Epithelial cell of umbilical artery (primary cell): ENCODE measurements around the gene PTEN. TPM values are rescaled to one million over a fixed set of nuclear protein-coding genes. Genes with fewer than 3 reads are reported as not detected.

Experiments used
- total RNA-seq: library from RNA; depleted of rRNA; stranded (reverse); fragments of >200 nt; gene quantifications from 2 replicates; pipeline ENCODE4 v1.2.3, GENCODE V29; 2014

Gene PTEN
- 83.5 and 84.5 TPM in 2 replicates for total RNA-seq

GRCh38 chr10:87863053-87863943, at the start of gene PTEN, which contains the start of gene KLLN:
PTEN (plus strand) TSS chr10:87863625; CDS start chr10:87864470, 845 bp downstream.
KLLN (minus strand) TSS chr10:87863533; CDS start chr10:87862487, 1,046 bp downstream.

GRCh38 chr10:87817609-87818504, 45.6 kb upstream of the PTEN start, which contains the start of gene ATAD1:
ATAD1 (minus strand) TSS chr10:87818226; CDS start chr10:87814599, 3,627 bp downstream.

Other genes with a start within 250 kb of the PTEN start
- gene PAPSS2, start 203.7 kb upstream of the PTEN start, total RNA-seq: 43.5 and 49.2 TPM in 2 replicates
- 37.0 and 54.9 TPM in 2 replicates for gene ATAD1, start 45.4 kb upstream of the PTEN start, total RNA-seq
- gene KLLN, start 92 bp upstream of the PTEN start, total RNA-seq: 0.30 and 0.32 TPM in 2 replicates